SKM-1 treated with dmso at 0.1 percent for 144 hours (cell line): ENCODE results near the gene CAMTA1.

Experiments used
- DNase-seq: peaks from one replicate; lab custom pipeline; 2025; ENCODE audit not compliant: unreplicated experiment; lab: John Stamatoyannopoulos, UW

Gene CAMTA1

GRCh38 chr1:7652061-7652460, 866.8 kb downstream of the CAMTA1 start:
- no peak for DNase-seq

DNA sequence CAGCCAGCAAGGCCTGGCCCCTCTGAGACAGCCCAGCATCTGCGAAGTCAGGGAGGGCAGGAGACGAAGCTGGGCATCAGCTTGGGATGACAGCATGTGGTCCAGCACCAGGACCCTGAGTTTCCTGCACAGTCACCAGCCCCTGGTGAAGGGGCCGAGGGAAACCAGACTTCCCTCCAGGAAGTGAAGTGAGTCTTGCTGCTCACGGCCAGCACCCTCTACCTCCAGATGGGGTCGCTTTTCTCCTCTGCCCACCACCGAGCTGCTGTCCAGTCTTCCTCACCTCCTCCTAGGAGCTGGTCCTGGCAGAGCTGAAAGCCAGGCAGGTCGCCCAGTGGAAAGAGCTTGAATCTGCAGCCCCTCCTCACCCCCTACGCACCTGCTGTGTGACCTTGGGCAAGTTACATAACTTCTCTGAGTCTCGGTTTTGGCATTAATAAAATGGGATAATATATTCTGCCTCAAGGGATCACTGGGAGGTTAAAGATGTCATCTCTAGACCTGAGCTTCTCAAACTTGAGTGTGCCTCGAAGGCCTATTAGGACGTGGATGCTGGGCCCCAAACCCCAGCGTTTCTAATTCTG, 867.4 kb downstream of the CAMTA1 start:
- DNase-seq: no peak

- DNase-seq: no peak
Observed at GRCh38 chr1:7654725-7655124, 869.5 kb downstream of the CAMTA1 start.

GRCh38 chr1:7655354-7655753, 870.1 kb downstream of the CAMTA1 start:
- no peak for DNase-seq

DNA sequence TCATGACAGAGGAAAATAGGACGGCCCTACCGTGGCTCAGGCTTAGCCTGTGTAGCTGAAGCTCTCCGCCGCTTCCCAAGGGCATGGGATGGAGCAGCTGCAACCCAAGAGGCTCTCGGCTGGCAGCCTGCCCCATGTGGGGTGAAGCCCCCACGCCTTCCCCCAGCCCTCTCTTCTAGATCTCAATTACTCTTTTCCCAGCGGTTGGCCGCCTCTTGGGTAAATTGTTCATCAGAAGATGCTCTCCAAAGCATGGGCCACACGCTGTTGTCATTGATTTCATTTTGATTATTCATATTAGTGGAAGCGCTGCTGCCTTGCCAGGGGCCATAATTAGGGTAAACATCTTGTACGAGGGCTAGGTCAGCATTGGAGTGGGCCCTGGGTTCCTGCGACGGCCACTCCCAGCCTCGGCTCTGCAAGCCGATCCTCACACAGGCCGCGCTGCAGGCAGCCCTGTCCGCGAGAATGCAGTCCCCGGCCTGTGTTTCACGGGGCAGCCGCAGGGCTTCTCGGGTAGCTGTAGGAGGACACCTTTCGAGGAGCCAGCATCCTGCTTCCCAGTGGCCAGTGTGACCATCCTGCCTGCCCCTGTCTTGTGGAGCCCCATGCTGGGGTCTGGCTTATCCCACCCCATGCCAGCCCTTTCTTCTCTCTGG, 871.4 kb downstream of the CAMTA1 start:
- DNase-seq: no peak

DNA sequence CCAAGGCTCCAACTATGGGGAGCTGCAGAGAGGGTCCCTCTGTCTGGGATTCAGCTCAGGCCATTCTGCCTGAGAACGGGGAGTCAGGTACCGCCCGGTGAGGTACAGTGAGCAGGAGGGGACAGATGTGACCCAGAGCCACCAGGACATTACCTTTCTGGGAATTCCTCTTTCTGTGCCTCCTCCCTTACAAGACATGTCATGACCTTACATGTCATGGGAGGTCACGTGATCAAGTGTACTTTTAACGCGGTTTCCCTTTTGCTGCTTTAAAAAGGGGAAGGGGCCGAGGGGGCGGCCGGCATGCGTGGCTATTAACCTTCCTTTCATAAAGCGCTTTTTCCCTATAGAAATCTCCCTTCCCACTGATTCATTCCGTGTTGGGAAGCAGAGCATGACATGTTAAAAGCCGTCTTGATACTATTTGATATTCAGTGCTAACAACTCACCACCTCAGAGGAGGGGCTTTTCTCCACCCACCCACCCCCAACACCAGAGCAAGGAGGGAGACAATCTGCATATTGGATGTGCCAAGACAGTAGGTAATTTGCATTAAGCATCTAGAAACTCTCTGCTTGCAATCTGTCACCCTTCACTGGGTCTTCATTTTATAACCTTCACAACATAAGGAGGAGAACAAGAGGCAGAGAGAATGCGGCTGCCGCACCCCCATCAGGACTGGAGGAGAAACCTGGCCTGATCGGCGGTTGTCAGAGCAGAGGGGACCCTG, 872.2 kb downstream of the CAMTA1 start:
- no peak for DNase-seq

DNA sequence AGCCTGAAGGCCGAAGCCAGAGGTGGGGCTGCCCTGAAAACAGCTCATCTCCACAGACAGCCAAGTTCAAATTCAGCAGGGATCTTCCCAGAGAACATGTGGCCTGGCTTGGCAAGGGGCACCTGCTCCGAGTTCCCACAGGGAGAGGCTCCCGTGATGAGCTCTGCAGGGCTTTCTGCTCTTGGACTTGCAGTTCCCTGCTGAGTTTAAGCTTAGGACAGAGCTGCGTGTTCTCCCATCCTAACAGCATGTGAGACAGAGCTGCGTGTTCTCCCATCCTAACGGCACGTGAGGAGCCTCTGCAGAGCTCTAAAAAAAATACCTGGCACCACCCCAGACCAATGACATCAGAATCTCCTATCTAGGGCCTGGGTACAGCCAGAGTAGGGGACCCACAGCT, 872.8 kb downstream of the CAMTA1 start:
- DNase-seq: no peak

- no peak for DNase-seq
Observed at GRCh38 chr1:7659514-7659913, 874.3 kb downstream of the CAMTA1 start.

- no peak for DNase-seq
Observed at GRCh38 chr1:7663451-7664146, 878.3 kb downstream of the CAMTA1 start.

DNA sequence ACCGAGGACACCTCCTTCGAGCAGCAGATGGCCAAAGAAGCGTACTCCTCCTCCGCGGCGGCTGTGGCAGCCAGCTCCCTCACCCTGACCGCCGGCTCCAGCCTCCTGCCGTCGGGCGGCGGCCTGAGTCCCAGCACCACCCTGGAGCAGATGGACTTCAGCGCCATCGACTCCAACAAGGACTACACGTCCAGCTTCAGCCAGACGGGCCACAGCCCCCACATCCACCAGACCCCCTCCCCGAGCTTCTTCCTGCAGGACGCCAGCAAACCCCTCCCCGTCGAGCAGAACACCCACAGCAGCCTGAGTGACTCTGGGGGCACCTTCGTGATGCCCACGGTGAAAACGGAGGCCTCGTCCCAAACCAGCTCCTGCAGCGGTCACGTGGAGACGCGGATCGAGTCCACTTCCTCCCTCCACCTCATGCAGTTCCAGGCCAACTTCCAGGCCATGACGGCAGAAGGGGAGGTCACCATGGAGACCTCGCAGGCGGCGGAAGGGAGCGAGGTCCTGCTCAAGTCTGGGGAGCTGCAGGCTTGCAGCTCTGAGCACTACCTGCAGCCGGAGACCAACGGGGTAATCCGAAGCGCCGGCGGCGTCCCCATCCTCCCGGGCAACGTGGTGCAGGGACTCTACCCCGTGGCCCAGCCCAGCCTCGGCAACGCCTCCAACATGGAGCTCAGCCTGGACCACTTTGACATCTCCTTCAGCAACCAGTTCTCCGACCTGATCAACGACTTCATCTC, 879.1 kb downstream of the CAMTA1 start:
- no peak for DNase-seq

DNA sequence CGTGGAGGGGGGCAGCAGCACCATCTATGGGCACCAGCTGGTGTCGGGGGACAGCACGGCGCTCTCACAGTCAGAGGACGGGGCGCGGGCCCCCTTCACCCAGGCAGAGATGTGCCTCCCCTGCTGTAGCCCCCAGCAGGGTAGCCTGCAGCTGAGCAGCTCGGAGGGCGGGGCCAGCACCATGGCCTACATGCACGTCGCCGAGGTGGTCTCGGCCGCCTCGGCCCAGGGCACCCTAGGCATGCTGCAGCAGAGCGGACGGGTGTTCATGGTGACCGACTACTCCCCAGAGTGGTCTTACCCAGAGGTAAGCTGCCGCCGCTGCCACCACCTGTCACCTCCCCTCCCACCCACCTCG, 879.6 kb downstream of the CAMTA1 start:
- no peak for DNase-seq

DNA sequence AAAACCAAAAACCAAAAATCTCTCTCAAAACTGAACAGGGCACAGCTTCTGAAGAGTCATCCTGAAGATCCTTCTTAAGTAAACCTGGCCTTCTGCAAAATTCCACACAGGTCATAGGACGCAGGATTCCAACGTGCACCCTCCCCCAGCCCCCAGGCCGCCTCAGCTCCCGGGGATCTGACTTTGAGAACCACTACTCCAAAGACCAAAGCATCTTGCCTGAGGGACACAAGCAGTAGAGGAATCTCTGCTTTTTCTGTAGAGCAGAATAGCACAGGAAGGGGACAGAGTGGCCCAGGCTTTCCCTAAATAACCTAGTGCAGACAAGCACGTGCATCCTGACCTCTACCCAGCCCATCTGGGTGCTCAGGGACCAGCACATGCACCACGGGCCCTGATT, 881.0 kb downstream of the CAMTA1 start:
- no peak for DNase-seq

DNA sequence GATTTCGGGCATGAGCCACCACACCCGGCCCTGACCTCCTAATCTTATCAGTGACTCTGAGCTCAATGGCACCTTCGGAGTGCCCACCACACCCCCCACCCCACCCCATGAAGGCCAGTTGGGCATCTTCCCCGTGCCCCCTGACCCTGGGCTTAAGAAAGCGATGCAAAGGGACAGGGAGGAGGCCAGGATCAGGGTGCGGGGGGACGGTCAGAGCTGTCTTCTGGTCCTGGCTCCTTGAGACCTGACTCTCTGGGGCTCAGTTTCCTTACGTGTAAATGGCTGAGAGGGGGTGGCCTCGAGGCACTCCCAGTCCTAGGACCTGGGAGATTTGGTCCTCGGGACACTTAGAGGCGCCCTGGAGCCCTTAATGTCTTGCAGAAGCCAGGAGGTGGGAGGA, 881.9 kb downstream of the CAMTA1 start:
- DNase-seq: no peak

DNA sequence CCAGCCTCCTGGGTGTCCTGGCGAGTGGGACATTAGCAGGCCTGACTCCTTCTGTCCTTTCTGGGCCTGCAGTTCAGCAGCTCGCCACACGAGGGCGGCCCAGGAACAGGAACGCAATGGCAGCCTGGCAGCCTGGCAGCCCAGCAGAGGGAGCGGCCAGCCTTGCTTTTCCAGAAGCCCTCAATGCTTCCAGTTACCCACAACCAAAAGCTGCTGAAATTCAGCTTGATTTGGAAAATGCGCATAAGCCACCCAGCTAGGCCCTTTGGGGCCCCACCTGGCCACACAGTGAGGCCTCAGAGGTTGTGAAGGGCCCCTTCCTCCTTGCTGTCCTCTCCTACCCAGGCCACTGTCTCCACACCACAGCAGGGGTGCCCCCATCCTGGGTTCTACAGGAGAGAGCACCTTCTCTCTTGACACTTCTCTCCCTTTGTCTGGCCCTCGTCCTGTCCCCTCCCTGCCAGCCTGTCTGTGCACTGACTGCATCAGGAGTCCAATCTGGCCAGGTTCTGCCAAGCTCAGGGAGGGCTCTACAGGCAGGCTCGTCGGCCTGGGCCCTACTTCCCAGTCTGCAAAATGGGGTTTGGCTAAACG, 882.5 kb downstream of the CAMTA1 start:
- peak; percentile 54 for DNase-seq

GRCh38 chr1:7669559-7670311, 884.5 kb downstream of the CAMTA1 start:
- peak; percentile 6 for DNase-seq

- DNase-seq: no peak
Observed at GRCh38 chr1:7670334-7671145, 885.3 kb downstream of the CAMTA1 start.

GRCh38 chr1:7671146-7671465, 885.9 kb downstream of the CAMTA1 start:
- no peak for DNase-seq

- no peak for DNase-seq
Observed at GRCh38 chr1:7671676-7672075, 886.4 kb downstream of the CAMTA1 start.

DNA sequence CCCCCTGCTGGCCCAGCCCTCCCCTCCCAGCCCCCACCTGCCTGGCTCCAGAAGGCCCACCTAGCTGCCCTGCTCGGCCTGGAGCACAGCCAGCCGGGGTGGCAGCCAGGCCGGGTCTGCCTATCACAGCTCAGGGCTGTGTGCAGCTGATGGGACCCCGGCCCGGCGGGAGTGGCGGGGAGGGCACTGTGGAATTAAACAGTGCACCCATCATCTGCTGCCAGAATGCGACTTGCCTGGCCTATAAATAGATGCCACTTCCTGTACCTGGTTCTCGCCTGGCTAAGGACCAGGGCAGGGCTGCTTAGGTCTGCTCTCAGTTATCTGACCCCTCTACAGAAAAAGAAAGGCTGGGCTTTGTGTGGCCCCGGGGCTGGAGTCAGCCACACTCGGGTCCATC, 887.6 kb downstream of the CAMTA1 start:
- DNase-seq: no peak
